GM19035 (cell line): Measurements from ENCODE around the gene PIK3CD.
"Not testable (repeated sequence)": the region's sequence is repeated elsewhere in the genome, so short reads cannot be mapped to it uniquely, and the experiment has no call there.

ENCODE experiments used
- ATAC-seq: cut with Tn5 transposase; IDR thresholded peaks from one replicate; pipeline ENCODE4 v1.9.1; 2021; ENCODE audit not compliant: unreplicated experiment

PIK3CD gene

DNA sequence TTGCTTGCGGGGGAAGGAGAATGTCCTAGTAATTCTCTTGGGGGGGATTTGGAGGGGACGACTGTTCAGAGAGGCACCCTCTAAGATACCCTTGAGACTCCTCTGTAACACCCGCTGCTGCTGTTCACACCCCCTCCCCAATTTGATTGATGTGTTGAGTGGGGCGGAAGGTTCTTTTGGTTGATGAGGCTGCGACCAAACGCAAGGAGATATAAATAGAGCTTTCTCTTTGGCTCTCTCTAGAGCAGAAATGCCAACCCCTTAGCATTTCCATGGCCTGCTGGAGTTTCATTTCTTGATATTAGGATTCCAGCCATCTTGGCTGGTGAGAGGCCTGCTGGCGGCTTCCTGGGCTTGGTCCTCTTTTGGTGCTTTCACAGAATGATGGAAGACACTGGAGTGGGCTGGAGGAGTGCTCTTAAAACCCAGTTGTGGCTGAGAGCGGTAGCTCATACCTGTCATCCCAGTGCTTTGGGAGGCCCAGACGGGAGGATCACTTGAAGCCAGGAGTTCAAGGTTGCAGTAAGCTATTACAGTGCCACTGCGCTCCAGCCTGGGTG is 2.0 kb downstream of the PIK3CD start:
- no peak for ATAC-seq

GRCh38 chr1:9654051-9654833 is 2.7 kb downstream of the PIK3CD start:
- ATAC-seq = no peak

DNA sequence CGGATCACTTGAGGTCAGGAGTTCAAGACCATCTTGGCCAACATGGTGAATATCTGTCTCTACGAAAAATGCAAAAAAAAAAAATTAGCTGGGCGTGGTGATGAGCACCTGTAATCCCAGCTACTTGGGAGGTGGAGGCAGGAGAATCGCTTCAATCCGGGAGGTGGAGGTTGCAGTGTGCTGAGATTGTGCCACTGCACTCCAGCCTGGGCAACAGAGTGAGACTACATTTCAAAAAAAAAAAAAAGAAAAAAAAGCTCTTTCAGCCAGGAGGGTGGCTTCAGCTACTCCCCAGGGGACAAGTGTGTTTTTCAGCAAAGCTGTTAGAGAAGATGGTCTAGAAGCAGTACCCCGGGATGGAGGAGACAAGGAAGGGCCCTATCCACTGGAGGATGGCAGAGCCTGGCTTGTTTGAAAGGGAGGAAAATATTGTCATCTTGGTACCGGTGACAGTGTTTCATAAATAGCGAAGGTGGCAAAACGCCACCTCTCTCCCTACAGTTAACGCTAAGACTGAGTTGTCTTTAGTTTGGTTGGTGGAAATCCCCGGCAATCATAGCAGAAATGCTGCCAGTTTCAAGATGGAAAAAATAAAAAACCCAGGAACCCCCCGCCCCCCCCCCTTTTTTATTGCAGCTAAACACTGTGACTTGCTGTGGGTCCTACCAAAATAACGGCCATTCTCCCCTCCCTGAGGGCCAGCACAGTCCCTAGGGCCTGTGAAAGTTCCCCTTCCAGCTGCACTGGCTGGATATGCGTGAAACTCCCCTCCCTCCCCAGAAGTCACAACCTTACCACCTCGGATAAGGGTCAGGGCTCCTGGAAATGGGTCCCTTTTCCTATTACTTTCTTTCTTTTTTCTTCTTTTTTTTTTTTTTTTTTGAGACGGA is 3.5 kb downstream of the PIK3CD start:
- ATAC-seq = no peak

- no peak for ATAC-seq
Observed at GRCh38 chr1:9655836-9656235, 4.3 kb downstream of the PIK3CD start.

GRCh38 chr1:9657521-9658032 is 6.0 kb downstream of the PIK3CD start:
- no peak for ATAC-seq

DNA sequence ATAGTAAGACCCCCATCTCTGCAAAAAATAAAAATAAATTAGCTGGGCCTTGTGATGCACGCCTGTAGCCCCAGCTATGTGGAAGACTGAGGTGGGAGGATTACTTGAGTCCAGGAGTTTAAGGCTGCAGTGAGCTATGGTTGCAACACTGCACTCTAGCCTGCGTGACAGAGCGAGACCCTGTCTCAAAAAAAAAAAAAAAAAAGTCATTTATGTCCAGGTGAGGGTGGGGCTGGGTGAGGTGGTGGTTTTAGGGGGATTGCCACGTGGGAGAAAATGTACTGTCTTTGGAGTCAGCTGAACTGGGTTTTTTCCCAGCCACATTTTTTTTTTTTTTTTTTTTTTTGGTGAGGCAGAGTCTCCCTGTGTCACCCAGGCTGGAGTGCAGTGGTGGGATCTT is 6.7 kb downstream of the PIK3CD start:
- no peak for ATAC-seq

GRCh38 chr1:9659328-9659727 is 7.8 kb downstream of the PIK3CD start:
- ATAC-seq = no peak

DNA sequence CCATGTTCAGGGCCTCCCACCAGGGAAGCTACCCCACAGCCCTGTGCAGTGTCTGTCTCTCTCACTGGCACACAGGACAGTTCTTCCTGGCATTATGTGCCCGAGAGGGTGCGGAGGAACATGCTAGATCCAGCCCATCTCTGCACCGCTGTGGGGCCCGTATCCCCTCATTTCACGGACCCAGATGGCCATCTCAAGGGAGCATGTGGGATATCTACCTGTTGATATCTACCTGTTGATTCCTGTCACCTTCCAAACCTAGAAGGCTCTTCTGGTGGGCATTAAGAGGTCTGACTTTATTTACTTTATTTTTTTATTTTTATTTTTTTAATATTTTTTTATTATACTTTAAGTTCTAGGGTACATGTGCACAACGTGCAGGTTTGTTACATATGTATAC is 11.7 kb downstream of the PIK3CD start:
- ATAC-seq = no peak

GRCh38 chr1:9665193-9665592 is 13.7 kb downstream of the PIK3CD start:
- no peak for ATAC-seq

GRCh38 chr1:9668080-9668479 is 16.5 kb downstream of the PIK3CD start:
- ATAC-seq = no peak

GRCh38 chr1:9670085-9670484 is 18.6 kb downstream of the PIK3CD start:
- ATAC-seq = no peak

- ATAC-seq = no peak
Observed at GRCh38 chr1:9671377-9672140, 20.0 kb downstream of the PIK3CD start.

DNA sequence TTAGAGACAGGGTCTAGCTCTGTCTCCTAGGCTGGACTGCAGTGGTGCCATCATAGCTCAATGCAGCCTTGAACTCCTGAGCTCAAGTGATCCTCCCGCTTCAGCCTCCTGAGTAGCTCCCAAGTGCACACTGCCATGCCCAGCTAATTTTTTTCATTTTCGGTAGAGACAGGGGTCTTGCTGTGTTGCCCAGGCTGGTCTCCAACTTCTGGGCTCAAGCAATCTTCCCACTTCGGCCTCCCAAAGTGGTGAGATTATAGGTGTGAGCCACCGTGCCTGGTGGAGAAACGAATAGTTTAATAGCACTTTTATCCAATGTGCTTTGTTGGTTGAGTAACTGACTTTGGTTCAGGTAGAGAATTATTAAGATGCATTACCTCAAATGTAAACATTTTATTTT is 20.9 kb downstream of the PIK3CD start:
- ATAC-seq = no peak

DNA sequence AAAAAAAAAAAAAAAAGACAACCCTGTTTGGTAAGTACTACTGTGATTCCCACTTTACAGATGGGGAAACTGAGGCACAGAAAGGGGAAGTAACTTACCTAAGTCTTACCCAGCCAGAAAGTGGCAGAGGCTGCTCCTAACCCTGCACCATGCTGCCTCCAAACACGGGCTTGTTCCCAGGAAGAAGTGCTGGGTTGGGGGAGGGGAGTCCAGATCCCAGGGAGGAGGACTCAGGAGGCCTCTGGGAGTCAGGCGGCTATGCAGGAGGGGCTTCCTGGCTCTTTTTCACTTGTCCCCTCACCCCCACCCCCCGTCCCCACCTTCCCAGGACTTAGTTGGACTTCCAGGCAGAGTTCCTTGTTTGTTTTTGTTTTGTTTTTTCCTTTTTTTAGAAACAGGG is 23.9 kb downstream of the PIK3CD start:
- no peak for ATAC-seq

DNA sequence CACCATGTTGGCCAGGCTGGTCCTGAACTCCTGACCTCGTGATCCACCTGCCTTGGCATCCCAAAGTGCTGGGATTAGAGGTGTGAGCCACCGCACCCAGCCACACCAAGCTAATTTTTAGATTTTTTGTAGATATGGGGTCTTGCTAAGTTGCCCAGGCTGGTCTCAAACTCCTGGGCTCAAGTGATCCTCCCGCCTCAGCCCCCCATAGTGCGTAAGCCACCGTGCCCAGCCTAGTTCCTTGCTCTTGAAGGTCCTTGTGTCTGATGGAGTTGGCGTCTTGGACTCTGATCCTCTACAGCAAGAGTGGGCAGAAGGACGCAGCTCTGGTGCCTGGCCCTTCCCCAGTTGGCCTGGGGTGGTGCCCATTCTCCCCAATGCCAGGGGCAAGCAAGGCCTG is 24.6 kb downstream of the PIK3CD start:
- ATAC-seq = not testable (repeated sequence)

DNA sequence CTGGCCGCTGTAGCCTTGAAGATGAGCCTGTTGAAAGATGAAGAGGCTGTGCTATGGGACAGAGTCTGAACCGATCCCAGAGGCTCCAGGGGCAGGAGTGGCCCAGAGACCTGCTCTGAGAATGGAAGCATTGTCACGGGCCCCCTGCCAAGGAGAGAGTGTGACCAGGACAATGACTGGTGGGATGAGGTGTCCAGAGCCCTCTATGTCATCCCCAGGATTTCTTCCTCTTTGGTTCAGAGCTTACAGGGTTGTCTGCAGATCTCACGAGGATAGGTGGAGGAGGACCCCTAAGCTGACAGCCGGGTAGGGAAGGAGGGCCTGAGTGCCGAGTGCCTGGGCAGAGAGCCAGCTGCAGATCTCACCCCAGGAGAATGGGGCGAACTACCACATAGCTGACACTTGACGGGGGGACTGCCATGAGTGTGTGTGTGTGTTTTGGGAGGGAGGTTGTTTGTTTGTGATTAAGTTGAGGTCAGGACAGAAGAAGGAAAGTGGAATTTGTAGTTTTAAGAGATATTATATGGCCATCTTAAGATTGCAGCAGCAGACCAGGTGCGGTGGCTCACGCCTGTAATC is 25.4 kb downstream of the PIK3CD start:
- no peak for ATAC-seq

DNA sequence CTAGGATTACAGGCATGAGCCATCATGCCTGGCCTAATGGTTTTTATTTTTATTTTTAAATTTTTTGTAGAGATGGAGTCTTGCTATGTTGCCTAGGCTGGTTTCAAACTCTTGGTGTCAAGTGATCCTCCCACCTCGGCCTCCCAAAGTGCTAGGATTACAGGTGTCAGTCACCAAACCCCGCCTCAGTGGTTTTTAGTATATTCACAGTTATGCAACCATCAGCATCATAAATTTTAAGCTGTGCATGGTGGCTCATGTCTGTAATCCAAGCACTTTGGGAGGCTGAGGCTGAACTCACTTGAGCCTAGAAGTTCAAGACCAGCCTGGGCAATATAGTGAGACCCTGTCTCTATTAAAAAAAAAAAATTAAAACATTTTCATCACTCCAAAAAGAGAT is 28.6 kb downstream of the PIK3CD start:
- no peak for ATAC-seq

GRCh38 chr1:9680828-9681227 is 29.3 kb downstream of the PIK3CD start:
- ATAC-seq = no peak

GRCh38 chr1:9684801-9685200 is 33.3 kb downstream of the PIK3CD start:
- no peak for ATAC-seq

DNA sequence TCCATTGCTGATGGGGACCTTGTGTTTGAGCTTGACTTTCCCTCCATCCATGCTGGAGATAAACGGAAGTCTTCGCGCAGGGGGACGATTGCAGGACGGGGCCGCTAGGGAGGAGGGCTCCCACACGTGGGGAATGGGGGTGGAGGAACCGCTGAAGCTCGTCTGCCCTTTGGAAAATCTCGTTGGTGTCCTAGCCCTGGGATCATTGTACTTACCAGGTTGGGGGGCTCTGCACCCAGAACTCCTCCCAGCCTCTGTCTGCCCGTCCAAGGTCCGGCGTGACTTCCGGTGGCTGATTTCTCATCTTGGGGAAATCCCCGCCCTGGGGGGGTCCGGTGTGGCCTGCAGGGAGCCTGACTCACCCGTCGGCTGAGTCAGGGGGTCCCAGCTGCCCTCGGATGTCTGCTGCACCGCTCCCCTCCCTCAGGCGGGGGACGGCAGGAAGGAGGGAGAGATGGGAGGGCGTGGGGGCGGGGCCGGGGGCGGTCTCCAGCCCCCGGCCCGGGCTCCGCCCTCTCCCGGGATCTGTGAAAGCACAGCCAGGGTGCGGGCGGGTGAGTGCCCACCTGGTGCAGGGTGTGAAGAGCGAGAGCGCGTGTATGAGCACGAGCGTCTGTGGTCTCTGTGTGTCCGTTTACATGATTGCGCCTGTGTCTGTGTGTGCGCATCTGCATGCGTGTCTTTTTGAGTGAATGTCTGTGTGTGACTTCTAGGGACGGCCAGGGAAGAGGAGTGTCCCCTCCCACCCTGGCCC is 35.8 kb downstream of the PIK3CD start:
- ATAC-seq = no peak
